ENCODE data around the gene CERS4.
"Not testable (repeated sequence)": the region's sequence is repeated elsewhere in the genome, so short reads cannot be mapped to it uniquely, and the experiment has no call there.

Gene CERS4

DNA sequence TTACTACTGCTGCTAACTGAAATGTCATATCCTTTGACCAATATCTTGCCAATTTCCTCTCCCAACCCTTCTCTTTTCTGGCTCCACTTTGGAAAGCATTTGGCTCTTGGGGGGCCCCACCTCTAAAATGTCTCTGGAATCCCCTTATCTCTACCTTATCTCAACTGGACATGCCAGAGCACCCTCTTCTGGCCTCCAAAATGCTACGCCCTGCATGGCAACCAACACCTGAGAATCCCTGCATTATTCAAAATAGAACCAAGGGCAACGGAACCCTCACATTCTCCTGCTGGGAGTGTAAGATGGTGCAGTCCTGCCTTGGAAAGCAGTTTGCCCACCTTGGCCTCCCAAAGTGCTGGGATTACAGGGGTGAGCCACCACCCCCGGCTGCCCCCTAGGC is 35.3 kb downstream of the CERS4 start:
- no peak for DNase-seq

GRCh38 chr19:8245869-8246835 is 37.0 kb downstream of the CERS4 start:
- DNase-seq = no peak

DNA sequence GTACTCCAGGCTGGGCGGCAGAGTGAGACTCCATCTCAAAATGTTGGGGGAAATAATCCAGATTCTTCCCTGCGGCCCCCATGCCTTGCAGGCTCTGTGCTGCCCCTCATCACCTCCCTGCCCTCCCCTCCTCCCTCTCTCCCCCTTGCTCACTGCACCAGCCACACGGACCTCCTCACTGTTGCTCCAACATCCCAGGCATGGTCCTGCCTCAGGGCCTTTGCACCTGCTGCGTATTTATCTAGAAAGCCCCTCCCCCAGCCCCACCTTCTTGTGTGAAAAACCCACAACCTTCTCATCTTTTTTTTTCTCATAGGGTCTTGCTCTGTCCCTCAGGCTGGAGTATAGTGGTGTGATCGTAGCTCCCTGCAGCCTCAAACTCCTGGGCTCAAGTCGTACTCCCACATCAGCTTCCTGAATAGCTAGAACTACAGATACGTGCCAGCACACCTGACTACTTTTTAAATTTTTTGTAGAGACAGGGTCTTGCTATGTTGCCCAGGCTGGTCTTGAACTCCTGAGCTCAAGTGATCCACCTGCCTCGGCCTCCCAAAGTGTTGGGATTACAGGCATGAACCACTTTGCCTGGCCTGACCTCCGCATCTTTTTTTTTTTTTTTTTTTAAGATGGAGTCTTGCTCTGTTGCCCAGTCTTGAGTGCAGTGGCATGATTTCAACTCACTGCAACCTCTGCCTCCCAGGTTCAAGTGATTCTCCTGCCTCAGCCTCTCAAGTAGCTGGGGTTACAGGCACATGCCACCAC is 38.1 kb downstream of the CERS4 start:
- DNase-seq = not testable (repeated sequence)

DNA sequence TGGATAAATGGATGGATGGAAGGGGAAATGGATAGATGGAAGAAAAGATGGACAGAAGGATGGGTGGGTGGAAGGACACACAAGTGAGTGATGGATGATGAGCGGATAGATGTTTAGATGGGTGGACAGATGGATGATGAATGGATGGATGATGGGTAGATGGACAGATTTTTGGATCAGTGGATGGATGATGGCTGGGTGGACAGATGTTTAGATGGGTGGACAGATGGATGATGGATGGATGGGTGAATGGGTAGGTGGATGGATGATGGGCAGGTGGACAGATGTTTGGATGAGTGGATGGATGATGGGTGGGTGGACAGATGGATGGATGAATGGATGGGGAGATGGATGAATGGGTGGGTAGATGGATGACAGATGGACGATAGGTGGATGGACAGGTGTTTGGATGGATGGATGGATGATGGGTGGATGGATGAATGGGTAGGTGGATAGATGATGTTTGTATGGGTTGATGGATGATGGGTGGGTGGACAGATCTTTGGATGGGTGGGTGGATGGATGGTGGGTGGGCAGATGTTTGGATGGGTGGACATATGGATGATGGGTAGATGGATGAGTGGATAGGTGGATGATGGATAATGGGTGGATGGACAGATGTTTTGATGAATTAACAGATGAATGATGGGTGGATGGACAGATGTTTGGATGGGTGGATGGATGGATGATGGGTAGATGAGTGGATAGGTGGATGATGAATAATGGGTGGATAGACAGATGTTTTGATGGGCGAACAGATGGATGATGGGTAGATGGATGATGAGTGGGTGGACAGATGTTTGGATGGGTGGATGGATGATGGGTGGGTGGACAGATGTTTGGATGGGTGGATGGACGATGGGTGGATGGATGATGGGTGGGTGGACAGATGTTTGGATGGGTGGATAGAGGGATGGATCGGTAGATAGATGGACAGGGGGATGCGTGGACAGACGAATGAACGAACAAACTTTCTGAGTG is 39.5 kb downstream of the CERS4 start:
- DNase-seq = no peak

DNA sequence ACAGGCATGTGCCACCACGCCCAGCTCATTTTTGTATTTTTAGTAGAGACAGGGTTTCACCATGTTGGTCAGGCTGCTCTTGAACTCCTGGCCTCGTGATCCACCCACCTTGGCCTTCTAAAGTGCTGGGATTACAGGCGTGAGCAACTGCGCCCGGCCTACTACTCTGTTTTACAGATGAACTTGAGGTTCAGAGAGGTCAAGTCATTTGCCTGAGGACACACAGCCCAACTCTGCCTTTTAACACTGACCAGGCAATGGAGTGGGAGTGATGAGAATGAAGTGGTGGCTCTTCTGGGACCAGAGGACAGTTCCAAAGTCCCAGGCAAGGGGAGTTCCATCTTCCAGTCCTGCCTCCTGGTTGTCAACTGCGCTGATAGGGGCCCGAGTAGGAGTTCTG is 41.4 kb downstream of the CERS4 start:
- no peak for DNase-seq

- DNase-seq = no peak
These were observed 41.9 kb downstream of the CERS4 start for GRCh38 chr19:8251025-8251472.

GRCh38 chr19:8252922-8253589 is 43.9 kb downstream of the CERS4 start:
- peak; percentile 61 for DNase-seq

DNA sequence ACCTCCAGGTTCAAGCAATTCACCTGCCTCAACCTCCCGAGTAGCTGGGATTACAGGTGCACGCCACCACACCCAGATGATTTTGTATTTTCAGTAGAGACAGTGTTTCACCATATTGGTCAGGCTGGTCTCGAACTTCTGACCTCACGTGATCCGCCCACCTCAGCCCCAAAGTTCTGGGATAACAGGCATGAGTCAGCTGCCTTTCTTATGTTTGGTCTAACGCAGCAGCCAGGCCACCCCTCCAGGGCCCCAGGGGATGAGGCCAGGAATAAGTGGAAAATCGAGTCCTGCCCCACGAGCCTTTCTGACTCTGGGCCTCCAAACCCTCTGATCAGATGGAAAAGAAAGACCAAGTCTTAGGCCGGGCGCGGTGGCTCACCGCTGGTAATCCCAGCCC is 44.5 kb downstream of the CERS4 start:
- DNase-seq = no peak

DNA sequence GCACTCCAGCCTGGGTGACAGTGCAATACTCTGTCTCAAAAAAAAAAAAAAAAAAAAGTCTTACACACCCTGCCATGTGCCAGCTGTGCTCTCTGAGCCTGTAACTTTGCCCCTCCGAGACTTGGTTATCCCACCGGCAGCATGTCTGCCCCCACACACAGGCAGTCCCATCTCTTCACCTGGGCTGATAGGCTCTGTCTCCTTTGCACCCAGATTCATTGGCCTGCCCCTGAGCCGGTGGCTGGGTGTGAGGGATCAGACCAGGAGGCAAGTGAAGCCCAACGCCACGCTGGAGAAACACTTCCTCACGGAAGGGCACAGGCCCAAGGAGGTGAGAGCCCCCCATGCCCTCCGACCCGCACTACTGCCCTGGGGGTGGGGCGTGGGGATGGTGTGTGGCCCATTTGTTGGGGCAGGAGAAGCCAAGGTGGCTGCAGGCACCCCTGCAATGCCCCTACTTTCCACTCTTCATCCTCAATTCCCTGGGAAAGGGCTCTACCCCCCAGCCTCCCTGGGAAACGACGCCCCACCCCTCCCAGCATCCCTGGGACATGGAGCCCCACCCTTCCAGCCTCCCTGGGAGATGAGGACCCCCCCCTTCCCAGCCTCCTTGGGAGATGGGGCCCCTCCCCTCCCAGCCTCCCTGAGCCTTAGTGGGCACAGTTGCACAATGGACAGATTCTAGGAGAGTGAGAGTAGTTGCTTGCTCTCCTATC is 45.3 kb downstream of the CERS4 start:
- DNase-seq = no peak

DNA sequence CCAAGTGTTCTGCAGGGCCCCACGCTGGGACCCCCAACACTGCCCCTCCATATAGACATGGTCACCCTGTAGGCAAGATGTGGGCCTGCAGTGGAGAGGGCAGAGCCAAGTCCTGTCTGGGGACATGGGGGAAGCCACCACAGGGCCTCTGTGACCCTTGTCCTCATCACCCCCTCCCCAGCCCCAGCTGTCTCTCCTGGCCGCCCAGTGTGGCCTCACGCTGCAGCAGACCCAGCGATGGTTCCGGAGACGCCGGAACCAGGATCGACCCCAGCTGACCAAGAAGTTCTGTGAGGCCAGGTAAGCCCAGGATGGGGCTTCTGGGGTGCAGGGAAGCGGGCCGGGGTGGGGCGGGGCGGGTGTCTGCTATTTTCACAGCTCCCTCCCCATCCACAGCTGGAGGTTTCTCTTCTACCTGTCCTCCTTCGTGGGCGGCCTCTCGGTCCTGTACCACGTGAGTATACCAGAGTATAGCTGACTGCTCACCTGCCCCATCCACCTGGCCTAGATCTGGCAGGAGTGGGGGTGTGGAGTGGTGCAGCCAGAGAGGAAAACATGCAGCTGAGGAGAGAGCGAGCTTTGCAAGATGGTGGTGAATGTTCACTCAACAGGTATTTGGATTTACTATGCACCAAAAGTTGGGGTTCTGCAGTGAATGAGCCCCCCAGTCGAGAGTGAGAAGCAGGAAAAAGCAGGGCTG is 46.4 kb downstream of the CERS4 start:
- no peak for DNase-seq

GRCh38 chr19:8256276-8257051 is 47.3 kb downstream of the CERS4 start:
- no peak for DNase-seq

DNA sequence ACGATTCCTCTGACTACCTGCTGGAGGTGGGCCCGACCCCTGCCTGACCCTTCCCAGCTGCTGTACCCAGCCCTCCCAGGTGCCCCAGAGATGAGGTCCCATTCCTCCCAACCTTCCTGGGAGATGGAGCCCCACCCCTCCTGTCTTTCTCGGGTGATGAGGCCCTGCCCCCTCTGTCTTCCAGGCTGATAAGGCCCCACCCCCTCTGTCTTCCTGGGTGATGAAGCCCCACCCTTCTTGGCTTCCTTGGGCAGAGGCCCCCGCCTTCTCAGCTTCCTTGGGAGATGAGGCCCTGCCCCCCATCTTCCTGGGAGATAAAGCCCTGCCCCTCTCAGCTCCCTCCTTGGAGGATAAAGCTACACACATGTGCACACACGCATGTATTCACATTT is 47.9 kb downstream of the CERS4 start:
- no peak for DNase-seq

DNA sequence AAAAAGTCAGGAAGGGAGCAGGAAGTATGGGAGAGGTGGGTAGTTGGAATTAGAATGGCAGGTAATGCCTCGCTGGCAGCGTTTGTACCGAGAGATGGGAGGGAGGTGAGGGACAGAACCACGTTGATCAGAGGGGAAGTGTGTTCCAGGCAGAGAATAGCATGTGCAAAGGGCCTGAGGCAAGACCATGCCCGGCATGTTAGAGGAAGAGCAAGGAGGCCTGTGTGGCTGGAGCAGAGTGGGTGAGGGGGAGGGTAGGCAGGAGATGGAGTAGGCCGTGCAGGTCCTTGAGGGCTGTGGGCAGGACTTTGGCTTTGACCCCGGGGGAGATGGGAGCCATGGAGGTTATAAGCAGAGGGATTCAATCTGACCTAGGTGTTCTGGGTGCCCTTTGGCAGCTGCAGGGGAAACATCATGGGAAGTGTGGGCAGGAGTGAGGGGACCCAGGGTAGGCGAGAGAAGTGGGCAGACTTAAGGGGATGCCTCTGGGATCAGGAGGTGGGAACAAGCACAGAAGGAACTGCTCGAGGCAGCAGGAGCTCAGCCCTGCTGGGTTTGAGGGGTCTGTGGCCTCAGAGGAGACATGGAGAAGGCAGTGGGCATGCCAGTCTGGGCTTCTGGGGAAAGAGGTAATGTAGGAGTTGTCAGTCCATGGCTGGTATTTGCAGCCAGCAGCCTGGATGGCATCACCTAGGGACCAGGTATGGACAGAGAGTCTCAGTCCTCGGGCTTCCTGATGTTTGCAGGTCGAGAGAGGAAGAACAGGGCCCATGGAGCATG is 50.2 kb downstream of the CERS4 start:
- no peak for DNase-seq

GRCh38 chr19:8259922-8260247 is 50.7 kb downstream of the CERS4 start:
- DNase-seq = no peak

DNA sequence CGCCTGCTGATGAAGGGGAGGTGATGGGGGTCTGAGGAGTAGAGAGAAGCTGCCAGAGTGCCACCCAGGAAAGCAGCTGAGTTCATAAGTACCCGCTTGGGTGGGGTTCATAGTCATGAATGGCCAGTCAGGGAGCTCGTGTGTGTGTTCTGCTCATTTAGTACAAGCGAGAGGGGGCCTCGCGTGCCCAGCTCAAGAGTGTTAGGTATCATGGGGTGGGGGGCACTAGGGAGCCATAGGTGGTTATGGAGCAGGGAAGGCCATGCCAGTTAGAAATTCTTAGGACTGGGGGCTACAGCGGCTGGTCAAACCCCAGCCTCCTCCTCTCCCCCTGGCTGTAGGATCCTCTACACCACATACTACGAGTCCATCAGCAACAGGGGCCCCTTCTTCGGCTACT is 52.2 kb downstream of the CERS4 start:
- DNase-seq = no peak

DNA sequence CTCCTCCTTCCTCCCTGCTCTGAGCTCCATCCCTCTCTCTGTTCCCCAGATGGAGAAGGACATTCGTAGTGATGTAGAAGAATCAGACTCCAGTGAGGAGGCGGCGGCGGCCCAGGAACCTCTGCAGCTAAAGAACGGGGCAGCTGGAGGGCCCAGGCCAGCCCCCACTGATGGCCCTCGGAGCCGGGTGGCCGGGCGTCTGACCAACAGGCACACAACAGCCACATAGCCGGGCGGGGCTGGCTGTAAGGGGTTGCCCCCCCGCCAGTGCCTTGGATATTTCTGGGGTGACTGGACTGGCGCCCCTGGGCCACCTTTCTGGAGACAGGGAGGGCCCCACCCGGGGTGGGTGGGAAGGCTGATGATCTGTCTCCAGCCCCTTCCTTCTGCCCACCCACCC is 52.7 kb downstream of the CERS4 start:
- no peak for DNase-seq

GRCh38 chr19:8262431-8262830 is 53.3 kb downstream of the CERS4 start:
- DNase-seq = no peak

GRCh38 chr19:8264248-8264647 is 55.1 kb downstream of the CERS4 start:
- not testable (repeated sequence) for DNase-seq

GRCh38 chr19:8265872-8266271 is 56.7 kb downstream of the CERS4 start:
- DNase-seq = no peak

All from NCI-H1105 treated with DMSO at 0.1 percent for 48 hours (cell line).